ENCODE results near the gene COPS9.

The COPS9 gene

GRCh38 chr2:240149943-240150784 is 14.1 kb upstream of the COPS9 start:
- FAIRE-seq = no peak
- DNase-seq (ENCODE audit: low spot score) = peak; percentile 81

- FAIRE-seq = no peak
- no peak for DNase-seq (ENCODE audit: low spot score)
Observed at GRCh38 chr2:240147911-240148587, 11.9 kb upstream of the COPS9 start.

- DNase-seq (ENCODE audit: low spot score) (no peak), FAIRE-seq (no peak)
Observed at GRCh38 chr2:240147382-240147781, 11.3 kb upstream of the COPS9 start.

GRCh38 chr2:240146627-240147278 is 10.6 kb upstream of the COPS9 start:
- FAIRE-seq (no peak), DNase-seq (ENCODE audit: low spot score) (no peak)

- FAIRE-seq = no peak
- no peak for DNase-seq (ENCODE audit: low spot score)
Observed at GRCh38 chr2:240146141-240146561, 10.0 kb upstream of the COPS9 start.

GRCh38 chr2:240145461-240145860 is 9.4 kb upstream of the COPS9 start:
- FAIRE-seq = no peak
- no peak for DNase-seq (ENCODE audit: low spot score)

- FAIRE-seq (peak; percentile 46), DNase-seq (ENCODE audit: low spot score) (no peak)
Observed at GRCh38 chr2:240144649-240145261, 8.7 kb upstream of the COPS9 start.

GRCh38 chr2:240143801-240144648 is 7.9 kb upstream of the COPS9 start:
- peak; percentile 40 for FAIRE-seq
- DNase-seq (ENCODE audit: low spot score) = peak; percentile 87

GRCh38 chr2:240143276-240143675 is 7.2 kb upstream of the COPS9 start:
- FAIRE-seq (no peak), DNase-seq (ENCODE audit: low spot score) (no peak)

- DNase-seq (ENCODE audit: low spot score) (no peak), FAIRE-seq (no peak)
Observed at GRCh38 chr2:240142859-240143258, 6.8 kb upstream of the COPS9 start.

GRCh38 chr2:240142256-240142775 is 6.2 kb upstream of the COPS9 start:
- DNase-seq (ENCODE audit: low spot score) = no peak
- no peak for FAIRE-seq

- FAIRE-seq (no peak), DNase-seq (ENCODE audit: low spot score) (no peak)
Observed at GRCh38 chr2:240141736-240142135, 5.6 kb upstream of the COPS9 start.

GRCh38 chr2:240140920-240141319 is 4.8 kb upstream of the COPS9 start:
- FAIRE-seq = no peak
- no peak for DNase-seq (ENCODE audit: low spot score)

GRCh38 chr2:240140511-240140910 is 4.4 kb upstream of the COPS9 start, which contains the start of gene OTOS:
Gene OTOS, minus strand, starts transcription at chr2:240140658. Its CDS starts 332 bp downstream, at chr2:240140326.
- no peak for FAIRE-seq
- no peak for DNase-seq (ENCODE audit: low spot score)

- DNase-seq (ENCODE audit: low spot score) (no peak), FAIRE-seq (no peak)
Observed at GRCh38 chr2:240139666-240140393, 3.7 kb upstream of the COPS9 start.

GRCh38 chr2:240139011-240139441 is 2.9 kb upstream of the COPS9 start:
- DNase-seq (ENCODE audit: low spot score) (no peak), FAIRE-seq (no peak)

GRCh38 chr2:240138254-240138984 is 2.3 kb upstream of the COPS9 start:
- no peak for DNase-seq (ENCODE audit: low spot score)
- FAIRE-seq = no peak

GRCh38 chr2:240137596-240138253 is 1.6 kb upstream of the COPS9 start:
- FAIRE-seq = no peak
- DNase-seq (ENCODE audit: low spot score) = no peak
